HG03045 (cell line): ENCODE results near the gene MPV17.
"Not testable (repeated sequence)": the region's sequence is repeated elsewhere in the genome, so short reads cannot be mapped to it uniquely, and the experiment has no call there.

Source experiments
- ATAC-seq: cut with Tn5 transposase; IDR thresholded peaks from one replicate; pipeline ENCODE4 v1.9.1; 2021; ENCODE audit warnings: mild to moderate bottlenecking, moderate library complexity; ENCODE audit not compliant: unreplicated experiment

MPV17 gene

GRCh38 chr2:27322766-27323595 is at the start of gene MPV17:
TSS of gene MPV17 (minus strand) at chr2:27323097. CDS start at chr2:27322517, 580 bp downstream.
- peak; percentile 89 for ATAC-seq

- ATAC-seq, result peak; percentile 36
Measured at GRCh38 chr2:27370816-27371620, 48.1 kb upstream of the MPV17 start.

DNA sequence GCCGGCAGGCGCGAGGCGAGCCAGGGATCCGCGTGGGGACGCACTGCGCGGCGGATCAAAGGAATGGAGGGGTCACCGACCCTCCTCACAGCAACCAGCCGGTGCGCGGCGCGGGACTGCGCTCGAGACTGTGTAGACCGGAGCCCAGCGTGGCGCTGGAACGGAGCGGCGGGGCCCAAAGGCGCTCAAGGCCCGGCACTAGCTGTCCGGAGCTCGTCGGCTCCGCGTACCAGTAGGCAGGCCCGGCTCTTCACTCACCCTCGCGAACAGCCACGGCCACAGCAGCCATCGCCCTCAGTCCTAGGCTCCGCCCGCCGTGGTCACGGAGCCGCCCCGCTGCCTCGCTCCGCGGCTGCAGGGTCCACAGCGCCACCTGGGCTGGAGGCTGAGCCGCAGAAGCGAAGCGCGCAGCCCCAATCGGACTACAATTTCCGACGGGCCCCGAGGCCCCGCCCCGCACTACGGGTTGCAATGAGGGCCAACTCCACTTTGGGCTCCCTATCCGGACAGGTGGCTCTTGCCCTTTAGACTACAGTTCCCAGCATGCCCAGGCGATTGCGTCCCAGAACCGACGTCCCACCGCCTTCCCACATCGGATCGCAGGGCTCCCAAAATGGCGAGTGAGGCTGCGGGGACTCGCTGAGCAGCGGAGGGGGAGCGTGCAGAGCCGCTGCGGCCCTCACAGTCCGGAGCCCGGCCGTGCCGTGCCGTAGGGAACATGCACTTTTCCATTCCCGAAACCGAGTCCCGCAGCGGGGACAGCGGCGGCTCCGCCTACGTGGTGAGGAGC is 47.3 kb upstream of the MPV17 start, which contains the start of the genes EIF2B4 and SNX17:
TSS of gene EIF2B4 (minus strand) at position 313 of the 790 bp plus-strand sequence. CDS start at position 289, 24 bp downstream.
TSS of gene SNX17 (plus strand) at position 591 of the 790 bp plus-strand sequence. CDS start at position 719, 128 bp downstream.
- ATAC-seq, result peak; percentile 91

- ATAC-seq, result peak; percentile 11
Measured at GRCh38 chr2:27369471-27370025, 46.7 kb upstream of the MPV17 start.

DNA sequence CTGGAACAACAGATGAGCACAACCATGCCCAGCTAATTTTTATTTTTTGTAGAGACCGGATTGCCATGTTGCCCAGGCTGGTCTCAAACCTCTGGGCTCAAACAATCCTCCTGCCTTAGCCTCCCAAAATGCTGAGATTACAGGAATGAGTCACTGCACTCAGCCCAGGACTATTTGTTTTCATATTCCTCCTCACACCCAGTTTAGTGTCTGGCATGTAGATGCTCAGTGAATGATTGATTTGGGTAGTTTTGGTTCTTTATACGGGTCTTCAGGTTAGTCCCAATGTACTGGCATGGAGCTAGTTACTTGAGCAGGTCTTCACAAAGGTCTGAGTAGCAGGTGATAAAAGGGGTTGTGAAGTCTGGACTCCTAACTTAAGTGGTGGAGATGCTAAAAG is 41.0 kb upstream of the MPV17 start:
- ATAC-seq, result no peak

GRCh38 chr2:27362678-27363420 is 40.0 kb upstream of the MPV17 start:
- ATAC-seq, result no peak

GRCh38 chr2:27356382-27357181 is 33.7 kb upstream of the MPV17 start, which contains the start of gene GTF3C2:
TSS of gene GTF3C2 (minus strand) at chr2:27356764. CDS start at chr2:27343554, 13,210 bp downstream.
- peak; percentile 75 for ATAC-seq

DNA sequence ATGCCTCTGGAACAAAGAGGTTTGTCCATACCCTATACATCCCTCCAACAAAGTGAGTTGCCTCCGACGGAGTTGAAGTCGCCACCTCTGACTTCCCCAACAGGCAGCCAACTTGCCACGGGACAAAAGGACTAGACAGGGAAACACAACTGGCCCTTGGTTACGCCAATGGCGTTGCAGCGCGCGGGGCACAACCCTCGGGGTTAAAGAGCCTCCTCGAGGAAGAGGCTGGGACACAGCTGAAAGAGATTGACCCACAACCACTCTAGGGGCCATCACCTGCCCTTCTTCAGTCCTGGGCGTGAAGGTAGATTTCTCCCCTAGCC is 33.1 kb upstream of the MPV17 start:
- ATAC-seq, result peak; percentile 27

DNA sequence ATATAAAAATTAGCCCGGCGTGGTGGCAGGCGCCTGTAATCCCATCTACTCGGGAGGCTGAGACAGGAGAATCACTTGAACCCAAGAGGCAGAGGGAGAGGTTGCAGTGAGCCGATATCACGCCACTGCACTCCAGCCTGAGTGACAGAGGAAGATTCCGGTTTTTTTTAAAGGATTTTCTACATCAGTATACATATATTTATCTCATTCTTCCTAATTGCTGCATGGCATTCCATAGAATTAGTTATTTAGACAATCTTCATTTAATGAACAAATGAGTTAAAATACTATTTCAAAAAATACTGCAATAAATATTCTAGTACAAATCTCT is 31.7 kb upstream of the MPV17 start:
- ATAC-seq, result no peak

DNA sequence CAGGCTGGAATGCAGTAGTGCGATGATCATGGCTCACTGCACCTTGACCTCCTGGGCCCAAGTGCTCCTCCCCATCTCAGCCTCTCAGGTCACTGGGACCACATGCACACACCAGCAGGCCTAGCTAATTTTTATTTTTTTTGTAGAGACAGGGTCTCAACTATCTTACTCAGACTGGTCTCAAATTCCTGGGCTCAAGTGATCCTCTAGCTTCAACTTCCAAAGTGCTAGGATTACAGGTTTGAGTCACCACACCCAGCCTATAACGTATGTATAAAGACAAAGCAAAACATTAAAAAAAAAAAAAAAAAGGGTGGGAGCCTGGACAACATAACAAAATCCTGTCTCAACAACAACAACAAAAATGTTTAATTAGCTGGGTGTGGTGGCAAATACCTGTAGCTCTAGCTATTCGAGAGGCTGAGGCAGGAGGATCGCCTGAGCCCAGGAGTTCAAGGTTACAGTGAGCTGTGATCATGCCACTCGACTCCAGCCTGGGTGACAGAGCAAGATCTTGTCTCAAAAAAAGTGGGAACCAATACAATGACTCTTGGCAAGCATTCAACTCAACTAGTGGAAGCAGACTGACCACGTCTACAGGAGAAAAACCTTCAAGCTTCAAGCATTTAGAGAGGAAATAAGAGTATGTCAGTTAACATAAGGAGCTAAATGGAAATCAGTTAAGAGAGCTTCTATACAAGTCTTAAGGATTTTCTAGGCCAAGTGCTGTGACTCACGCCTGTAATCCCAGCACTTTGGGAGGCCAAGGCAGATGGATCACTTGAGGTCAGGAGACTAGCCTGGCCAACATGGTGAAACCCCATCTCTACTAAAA is 31.1 kb upstream of the MPV17 start:
- ATAC-seq, result no peak

GRCh38 chr2:27353386-27353761 is 30.5 kb upstream of the MPV17 start:
- not testable (repeated sequence) for ATAC-seq

- no peak for ATAC-seq
Measured at GRCh38 chr2:27351802-27352598, 29.1 kb upstream of the MPV17 start.

- ATAC-seq, result no peak
Measured at GRCh38 chr2:27350106-27350693, 27.3 kb upstream of the MPV17 start.

DNA sequence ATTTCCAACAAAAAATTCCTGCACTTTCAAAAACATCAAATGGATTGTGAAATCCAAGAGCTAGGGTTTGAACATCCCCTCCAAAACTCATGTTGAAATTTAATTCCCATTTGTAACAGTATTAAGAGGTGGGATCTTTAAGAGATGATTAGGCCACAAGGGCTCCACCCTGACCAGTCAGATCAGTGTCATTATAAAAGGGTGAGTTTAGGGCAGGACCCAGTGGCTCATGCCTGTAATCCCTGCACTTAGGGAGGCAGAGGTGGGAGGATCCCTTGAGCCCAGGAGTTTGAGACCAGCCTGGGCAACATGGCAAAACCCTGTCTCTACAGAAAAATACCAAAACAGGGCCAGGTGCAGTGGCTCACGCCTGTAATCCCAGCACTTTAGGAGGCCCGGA is 24.7 kb upstream of the MPV17 start:
- no peak for ATAC-seq

- no peak for ATAC-seq
Measured at GRCh38 chr2:27336173-27336572, 13.3 kb upstream of the MPV17 start.

DNA sequence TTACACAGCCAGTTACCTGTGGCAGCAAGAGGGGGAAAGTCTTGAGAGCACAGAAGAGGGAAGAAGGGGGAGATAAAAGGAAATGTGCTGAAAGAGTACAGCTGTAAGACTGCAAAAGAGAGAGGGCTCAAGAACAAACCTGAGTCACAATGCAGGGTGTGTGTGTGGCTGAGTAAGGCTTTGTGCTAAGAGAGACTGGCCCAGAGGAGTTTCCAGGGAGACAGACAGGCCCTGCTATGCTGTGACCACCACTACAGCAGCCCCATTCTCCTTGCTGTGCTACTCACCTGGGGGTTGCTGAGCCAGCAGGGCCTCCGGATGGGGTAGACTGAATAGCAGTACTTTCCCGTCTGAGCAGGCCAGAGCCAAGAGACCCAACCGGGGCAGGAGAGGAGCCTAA is 12.4 kb upstream of the MPV17 start:
- ATAC-seq, result no peak

- ATAC-seq, result no peak
Measured at GRCh38 chr2:27324720-27325119, 1.8 kb upstream of the MPV17 start.
